HG02642 (cell line): ENCODE results near the gene DGCR8.
A peak's percentile ranks its signal among the peaks of the same experiment; 100 is the strongest.

Experiments
- ATAC-seq: cut with Tn5 transposase; IDR thresholded peaks from one replicate; pipeline ENCODE4 v1.9.1; 2021; ENCODE audit warnings: mild to moderate bottlenecking; ENCODE audit not compliant: unreplicated experiment, poor library complexity

DGCR8 gene

DNA sequence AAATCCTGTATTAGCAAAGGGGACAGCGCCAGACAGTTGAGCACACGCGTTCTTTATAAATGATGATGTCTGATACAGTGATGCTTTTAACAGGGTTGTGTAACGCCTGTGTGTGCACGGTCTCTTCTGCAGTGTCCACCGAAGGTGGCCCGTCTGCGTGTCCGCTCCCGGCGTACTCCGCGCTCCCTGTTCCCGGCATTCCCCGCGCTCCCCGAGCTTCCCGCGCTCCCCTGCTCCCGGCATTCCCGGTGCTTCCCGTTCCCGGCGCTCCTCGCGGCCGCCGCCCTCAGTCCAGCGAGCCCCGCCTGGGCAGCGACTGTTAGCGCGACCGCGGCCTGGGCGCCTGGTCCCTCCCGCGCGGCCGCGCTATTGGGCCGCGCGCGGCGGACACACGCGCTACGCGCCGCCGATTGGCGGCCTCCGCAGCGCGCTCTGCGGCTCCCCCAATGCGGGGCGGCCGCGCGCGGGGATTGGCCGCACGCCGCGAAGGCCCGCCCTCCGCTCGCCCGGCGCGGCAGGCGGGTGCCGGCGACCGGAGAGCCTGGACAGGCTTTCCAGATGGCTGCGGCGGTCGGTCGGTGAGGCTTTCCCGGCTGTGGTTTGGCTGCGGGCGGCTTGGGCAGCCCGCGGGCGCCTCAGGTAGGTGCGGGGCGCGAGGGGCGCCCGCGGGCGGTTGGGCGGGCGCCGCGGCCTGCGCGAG lies at the start of gene DGCR8:
Gene DGCR8, plus strand, starts transcription at position 497 of the 700 bp plus-strand sequence. CDS start 5,723 bp downstream, outside the sequence.
- ATAC-seq: peak; percentile 92

DNA sequence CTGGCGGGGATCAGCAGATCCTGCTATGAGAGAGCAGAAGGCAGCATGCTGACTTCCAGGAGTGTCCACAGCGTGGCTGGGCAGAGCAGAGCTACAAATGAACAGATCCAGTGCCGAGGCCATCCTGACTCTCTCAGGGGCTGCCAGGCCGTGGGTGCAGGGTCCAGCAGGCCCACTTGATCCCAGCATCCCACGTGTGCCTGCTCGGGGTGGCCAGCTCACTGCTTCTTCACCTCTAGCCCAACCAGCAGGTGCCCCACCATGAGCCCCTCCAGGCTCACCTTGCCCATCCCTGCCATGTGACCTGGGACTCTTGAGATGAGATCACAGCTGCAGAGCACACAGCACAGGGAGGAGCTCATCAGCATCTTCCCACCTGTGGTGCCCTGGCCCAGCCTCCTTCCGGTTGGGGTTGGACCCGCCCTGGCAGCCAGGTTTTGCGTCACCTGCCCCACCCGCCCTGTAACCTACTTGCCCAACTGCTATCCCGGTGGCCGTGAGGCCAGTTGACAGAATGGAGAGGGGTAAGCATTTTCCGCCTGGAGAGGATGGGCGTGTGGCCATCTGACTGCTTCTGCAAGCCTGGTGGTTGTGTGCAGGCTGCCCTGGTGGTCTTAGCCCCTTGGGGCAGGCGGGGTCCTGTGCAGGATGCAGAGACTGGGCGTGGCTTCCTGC lies 48.2 kb upstream of the DGCR8 start:
- ATAC-seq: no peak

DNA sequence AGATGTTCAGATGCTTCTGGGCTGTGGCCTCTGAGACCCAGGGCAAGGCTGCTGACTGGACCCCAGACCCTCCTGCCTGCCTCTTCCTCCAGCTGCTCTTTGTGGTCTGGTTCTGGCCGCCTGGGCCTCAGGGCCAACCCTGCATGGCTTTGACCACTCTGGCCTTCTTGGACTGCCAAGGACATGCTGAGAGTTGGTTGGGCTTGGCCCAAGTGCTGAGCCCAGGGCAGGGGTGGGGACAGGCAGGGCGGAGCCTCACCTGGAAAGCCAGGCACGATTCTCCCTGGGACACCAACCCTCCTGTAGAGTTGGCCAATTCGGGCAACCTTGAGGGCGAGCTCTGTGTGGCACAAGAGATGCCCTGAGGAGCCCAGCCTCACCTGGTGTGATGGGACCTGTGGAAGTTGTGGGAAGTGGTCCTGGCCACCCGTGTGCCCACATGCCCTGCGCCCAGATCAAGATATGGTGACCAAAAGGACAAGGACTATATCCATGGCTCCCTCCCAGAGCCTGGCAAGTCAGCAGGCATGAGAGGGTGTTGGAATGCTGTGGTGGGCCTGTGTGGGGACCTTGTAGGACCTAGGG lies 47.5 kb upstream of the DGCR8 start:
- no peak for ATAC-seq

DNA sequence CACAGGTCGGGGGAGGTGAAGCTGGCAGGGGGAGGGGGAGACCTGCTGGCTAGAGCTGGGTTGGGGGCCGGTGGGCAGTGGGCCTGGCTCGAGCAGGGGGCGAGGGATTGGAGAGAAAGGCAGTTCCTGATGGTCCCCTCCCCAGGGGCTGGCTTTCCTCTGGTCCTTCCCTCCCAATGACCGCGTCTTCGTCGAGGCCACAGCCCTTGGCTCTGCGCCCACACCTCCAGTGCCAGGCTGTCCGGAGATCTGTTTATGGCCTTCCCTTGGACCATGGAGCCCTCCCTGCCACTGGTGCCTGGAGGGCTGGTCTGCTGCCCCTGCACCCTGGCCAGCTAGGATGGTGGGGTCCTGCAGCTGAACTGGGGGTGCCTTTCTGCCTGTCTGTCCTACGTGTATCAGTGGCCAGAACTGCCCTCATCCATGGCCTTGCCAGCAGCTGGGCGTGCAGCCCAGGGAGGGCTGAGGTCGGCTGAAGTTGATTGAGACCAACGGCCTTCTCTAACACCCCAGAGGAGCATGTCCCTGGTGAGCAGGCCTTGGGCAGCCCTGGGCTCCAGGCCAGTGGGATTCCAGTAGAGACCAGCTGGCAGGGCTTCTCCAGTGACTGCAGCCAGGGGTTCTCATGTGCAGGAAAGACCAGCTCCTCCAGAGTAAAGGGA lies 46.9 kb upstream of the DGCR8 start:
- no peak for ATAC-seq

DNA sequence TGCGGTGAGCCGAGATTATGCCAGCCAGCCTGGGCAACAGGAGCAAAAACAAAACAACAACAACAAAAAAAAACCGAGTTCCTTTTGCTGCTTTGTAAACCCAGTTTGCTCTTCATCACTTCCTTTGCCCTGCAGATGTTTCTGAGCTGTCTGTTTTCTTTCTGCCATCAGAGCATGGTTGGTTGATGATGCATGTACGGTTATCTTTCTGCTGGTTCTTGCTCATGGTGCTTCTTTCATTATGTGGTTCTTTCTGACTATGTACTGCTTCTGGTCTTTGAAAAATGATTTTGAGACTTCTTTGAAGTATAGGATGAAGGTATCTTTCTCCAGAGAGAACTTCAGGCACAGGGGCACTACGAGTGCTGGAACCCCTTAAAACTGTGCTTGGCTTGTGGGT lies 45.9 kb upstream of the DGCR8 start:
- no peak for ATAC-seq

DNA sequence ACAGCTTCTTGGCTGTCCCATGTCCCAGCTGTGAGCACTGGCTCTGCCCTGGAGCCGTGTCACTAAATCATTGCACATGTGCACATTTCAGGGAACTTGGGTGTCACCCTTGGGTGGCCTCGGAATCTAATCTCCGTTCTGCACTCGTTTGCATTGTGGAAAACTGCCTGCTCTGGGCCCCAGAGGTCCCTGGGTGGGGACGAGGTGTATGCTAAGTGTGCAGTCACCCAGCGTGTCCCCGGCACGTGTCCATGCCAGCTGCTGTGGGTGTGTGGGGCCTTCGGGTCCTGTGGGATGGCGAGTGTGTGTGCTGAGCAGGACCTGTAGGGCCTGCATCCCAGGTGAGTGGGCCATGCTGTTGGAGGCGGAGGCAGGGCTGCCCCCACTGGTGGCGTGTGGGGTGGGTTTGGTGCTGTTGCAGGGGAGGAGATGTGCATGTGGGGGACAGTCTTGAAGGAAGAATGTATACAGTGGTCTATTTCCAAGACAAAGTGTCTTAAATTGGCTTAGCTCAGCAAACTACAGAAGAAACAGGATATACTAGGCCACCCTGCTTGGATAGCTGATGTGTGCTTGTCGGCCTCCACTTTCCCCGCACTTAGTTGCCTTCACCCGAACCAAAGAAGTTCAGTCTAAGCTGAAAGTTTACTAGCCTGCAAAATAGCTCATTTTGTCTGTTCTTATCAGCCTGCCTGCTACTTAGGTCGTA lies 44.5 kb upstream of the DGCR8 start:
- ATAC-seq: no peak

DNA sequence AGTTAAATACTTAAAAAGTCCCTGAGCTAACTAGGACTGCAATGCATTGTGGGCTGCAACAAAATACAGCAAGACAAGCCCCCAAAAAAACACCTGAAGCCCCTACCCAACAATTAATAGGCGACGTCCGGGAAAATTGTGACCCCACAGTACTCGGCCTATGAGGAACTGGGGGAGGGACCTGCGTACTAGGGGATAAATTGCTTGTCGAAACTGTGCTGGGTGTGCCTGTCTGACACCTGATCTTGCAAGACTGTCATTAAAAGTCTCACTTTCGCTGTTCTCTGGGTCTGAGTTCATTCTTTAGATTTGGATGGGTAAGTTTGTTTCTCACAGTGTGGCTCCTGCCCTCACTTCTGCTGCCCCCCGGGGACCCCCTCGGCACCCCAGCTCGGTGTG lies 44.0 kb upstream of the DGCR8 start:
- ATAC-seq: no peak

DNA sequence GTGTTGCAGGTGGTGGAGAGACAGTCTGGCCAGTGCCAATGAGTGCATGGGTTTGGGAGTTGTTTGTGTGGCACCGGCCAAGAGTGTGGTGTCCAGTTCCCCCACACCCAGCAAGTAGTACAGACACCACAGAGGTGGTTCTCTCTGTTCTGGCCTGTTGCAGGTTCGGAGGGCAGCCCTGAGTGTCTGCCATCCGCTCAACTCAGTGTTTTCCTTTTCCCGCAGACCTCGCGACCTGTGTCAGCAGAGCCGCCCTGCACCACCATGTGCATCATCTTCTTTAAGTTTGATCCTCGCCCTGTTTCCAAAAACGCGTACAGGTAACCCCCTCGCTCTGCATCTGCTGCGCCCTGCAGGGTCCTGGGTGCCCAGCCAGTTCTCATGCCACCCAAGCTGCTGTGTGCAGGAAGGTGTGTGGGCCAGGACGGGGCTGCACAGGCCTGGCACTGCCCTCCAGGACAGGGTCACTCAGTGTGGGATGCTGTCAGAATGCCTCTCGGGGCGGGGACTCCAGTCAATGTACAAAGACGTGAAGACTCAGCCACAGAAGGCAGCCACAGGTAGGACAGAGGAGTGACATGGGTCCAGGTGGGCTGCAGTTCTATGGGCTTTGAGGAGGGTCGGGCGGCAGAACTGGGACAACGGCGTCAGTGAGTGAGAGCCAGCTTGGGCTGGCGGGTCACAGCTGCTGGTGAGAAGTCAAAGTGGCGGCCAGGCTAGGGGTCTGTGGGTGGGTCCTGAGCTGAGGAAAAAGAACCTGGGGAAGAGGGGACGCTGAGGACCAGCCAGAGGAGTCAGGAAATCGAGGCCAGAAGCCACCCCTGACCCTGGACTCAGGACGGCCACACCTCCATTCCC lies 43.3 kb upstream of the DGCR8 start:
- no peak for ATAC-seq

DNA sequence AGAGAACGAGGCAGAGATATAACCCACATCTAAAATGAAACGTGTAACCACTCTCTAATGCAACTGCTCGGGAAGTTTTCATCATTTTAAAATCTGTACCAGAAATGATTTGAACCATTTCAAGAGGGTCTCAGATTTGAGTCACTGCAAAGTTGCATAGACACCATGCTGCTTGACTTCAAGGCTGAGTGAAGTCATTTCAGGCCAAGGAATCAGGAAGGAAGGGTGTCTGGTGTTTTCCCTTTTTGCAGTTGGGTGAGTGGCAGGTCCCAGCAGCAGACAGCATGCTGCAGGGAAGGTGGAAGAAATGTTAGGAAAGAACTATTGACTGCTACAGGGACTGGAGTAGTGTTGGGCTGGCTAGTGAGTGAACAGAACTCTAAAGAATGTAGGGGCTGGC lies 42.6 kb upstream of the DGCR8 start:
- ATAC-seq: no peak

DNA sequence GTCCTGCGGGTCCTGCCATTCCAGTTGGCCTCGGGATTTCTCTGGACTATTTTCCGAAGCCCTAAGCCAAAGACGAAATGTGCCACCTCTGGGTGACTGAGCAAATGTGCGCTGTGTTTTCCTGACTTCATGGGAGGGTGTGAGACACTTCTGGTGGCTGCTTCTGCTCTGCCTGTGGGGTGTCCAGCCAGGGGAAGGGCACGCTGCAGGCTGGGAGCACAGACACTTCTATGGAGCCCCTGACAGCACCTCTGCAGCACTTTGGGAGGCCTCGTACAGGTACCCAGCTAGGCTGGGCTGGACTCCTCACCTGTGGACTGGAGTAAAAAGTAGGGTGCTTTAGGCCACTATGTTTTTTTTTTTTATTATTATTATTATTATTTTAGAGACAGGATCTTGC lies 41.5 kb upstream of the DGCR8 start:
- ATAC-seq: no peak

DNA sequence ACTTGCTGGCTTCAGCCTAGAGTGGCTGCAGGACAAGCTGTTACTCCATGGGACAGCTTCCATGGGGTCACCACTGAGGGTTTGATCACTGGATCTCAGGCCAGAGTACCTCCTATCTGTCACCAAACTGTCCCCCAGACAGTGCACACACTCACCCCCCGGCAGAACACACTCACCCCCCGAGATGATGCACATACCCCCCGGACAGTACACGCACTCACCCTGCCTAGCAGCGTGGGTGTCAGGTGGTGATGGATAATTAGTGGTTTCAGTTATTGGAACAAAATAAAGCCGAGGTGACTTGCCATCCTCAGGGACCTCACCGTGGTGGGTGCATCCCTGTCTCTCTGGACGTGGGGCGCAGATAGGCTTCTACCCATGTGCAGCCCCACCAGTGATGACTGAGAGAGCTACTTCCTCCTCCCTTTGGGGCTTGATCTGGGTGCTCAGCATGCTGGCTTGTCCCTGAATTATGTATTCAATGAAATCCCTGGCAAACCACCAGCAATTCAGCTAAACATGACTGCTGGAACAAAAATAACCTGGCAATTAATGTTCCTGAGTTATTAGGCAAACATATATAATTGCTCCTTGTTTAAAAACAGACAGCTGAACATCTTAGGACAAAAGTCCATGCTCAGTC lies 40.2 kb upstream of the DGCR8 start:
- no peak for ATAC-seq

DNA sequence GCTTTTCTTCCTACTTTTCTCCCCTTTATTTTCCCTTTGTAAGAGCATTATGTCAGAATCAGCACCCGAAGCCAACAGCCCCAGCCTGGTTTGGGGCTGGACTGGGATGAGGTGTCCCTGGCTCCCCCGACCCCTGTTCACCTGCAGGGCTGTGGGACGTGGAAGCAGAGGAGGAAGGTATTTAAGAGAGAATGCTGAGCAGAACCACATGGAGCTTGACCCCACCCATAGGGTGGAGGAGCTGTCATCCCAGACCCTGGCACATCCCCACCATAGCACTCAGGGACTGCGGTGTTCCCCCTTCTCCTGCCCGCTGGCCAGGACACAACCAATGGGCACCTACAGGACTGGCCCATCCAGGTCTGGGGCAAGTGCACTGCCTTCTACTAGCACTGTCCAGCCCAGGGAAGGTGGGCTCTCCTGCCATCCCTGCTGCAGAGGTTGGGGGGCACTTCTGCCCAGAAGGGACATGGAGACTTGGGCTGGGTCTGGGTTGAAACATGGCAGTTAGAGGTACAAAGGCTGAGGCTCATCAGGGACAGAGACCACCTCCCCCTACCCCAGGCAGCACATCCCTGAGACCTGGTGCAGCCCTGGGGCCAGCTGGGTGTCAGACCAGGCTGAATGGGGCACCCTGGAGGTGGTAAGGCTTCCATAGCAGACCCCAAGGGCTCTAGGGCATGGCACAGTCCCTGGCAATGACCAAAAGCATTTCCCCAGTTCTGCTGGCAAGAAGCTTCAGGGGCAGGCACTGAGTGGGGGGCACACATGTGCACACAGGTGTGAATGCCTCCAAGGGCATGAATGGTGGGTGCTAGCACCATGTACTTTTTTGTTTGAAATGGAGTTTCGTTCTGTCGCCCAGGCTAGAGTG lies 39.5 kb upstream of the DGCR8 start:
- no peak for ATAC-seq

DNA sequence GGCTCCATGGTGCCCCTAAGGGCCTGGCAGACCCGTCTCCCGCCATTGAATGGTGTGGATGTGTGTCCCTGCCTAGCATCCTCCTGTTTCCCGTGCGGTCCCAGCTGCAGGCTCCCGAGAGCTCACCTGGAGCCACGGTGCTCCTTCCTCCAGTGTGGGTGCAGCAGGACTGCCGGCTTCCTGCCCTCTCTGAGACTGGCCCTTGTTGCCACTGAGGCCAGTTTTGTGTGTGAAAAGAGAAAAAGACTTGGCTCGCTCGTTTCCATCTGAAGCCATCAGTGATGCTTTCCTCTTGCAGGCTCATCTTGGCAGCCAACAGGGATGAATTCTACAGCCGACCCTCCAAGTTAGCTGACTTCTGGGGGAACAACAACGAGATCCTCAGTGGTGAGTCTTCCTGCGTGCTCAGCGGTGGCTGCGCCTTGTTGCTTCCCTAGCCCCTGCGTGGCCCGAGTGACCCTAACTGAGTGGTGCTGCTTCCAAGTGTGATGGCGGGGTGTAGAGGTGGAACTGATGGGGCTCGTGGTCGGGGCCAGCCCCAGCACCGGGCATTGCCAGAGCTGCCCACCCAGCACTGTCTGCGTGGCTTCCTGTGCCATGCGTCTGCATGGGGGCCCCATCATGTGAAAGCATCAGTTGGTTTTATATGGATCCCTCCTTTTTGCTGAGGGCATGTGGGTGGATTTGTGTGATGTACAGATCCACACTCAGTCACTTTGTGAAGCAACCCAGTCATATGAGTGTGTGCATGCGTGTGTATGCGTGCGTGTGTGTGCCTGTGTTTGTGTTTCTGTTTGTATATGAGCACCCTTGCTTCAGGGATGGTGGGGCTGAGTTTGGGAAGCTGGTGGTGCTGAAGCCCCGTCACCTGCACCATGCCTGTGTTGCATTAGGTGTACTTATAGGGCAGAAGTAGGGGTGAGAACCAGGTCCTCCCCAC lies 36.7 kb upstream of the DGCR8 start:
- no peak for ATAC-seq

DNA sequence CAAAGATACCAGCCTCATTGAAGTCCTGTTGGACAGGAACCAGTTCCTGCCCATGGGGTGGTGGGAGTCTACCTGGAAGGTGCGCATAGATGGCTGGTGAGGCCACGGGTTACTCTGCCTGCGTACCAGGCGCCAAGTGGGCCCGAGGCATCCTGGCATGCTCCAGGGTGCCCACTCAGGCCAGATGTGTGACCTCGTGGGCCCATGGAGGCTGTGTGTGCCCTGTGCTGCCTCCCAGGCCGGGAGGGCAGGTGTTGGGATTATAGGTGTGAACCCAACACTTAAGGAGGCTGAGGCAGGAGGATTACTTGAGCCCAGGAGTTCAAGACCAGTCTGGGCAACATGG lies 36.1 kb upstream of the DGCR8 start:
- no peak for ATAC-seq

DNA sequence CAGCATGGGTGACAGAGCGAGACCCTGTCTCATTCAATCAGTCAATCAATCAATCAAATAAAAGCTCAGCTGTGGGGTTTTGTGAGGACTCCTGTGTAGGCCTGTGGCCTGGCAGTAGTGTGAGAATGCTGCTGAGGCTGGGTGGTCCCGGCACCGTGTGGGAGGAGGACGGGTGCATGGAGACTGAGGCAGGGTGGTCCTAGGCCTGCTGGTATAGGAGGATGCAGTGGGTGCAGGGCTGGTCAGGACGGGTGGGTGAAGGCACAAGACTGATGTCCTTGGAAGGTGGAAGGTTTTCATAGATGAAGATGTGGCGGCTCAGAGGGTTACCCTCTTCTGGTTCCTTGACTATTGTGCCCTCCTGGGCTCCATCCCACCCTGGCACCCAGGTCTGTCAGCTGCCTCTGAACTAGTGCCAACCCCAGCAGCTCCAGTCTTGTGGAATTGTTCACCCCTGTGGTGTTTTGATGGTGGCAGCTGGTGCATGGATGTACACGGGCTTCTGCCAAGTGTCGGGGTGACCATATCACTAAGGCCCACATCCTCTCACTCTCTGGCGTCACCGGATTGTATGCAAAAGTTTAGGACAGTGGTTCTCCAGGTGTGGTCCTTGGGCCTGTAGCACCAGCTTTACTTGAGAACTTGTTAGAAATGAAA lies 35.4 kb upstream of the DGCR8 start:
- no peak for ATAC-seq

DNA sequence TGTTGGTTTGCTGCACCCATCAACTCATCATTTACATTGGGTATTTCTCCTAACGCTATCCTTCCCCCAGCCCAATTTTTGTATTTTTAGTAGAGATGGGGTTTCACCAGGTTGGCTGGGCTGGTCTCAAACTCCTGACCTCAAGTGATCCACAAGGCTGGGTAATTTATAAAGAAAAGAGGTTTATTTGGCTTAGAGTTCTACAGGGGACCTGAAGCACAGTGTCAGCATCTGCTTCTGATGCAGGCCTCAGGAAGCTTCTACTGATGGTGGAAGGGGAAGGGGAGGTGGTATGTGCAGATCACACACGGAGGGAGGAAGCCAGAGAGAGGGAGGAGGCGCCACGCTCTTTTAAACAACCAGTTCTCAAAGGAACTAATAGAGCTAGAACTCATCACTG lies 33.3 kb upstream of the DGCR8 start:
- no peak for ATAC-seq

DNA sequence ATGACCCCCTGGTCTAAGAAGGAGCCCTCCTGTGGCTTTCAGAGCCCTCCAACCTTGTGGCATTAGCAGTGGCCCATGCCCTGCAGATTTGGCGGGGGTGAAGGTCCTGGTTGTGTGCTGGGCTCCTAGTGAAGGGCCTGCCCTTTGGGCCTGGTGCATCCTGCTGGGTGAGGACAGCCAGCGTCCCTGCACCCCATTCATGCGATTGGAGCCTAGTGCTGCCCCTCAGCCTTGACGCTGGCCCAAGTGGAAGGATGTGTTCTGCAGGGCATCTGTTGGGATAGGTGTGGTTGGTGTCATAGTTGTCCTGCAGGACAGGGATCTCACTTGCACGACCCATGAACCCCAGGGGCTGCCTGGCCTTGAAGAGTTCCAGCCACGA lies 28.1 kb upstream of the DGCR8 start:
- ATAC-seq: no peak
